Measurements from ENCODE around the gene DDB1. TPM values are rescaled to one million over a fixed set of nuclear protein-coding genes. Genes with fewer than 3 reads are reported as not detected.

DDB1 gene
- total RNA-seq, 2 donors from 2014 or later: 244 to 251 TPM

DNA sequence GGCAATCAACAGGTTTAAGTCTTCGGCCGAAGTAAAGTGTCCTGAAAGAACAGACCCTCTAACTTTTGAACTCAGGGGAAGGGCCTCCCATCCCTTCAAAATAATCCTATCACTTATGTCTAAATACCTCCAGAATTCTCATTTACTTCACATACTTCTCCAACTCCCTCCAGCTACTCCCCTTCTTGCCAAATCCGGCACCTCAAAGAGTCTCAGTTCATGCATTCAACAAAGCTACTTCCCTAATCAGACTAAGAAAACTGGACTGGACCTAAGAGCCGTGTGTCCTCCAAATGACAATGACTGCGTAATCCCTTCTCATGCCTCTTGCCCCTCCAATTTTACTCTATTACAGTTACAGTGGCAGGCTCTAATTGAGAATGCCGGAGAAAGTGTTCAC, 1.3 kb downstream of the DDB1 start:
- Histone ChIP-seq H3K9me3 (ENCODE audit: control insufficient read depth, low read length) (no peaks in the 10 kb centered on the region), H3K36me3 (ENCODE audit: control insufficient read depth, insufficient read depth, low read length) (peaks cover 40% of the 10 kb centered on the region), H3K27ac (ENCODE audit: low read depth, low read length) (no peak overlapping the region), H3K27me3 (ENCODE audit: control insufficient read depth, insufficient read depth, low read length, poor library complexity, severe bottlenecking) (no peaks in the 10 kb centered on the region), H3K4me1 (ENCODE audit: control insufficient read depth, insufficient read depth, low read length) (peaks cover 5% of the 10 kb centered on the region), H3K9ac (ENCODE audit: extremely low read depth, low read length, poor library complexity, severe bottlenecking) (peak overlapping the region; percentile 100), H3K4me3 (ENCODE audit: low read length) (peak overlapping the region; percentile 99)
- TF ChIP-seq, protein P1, sequence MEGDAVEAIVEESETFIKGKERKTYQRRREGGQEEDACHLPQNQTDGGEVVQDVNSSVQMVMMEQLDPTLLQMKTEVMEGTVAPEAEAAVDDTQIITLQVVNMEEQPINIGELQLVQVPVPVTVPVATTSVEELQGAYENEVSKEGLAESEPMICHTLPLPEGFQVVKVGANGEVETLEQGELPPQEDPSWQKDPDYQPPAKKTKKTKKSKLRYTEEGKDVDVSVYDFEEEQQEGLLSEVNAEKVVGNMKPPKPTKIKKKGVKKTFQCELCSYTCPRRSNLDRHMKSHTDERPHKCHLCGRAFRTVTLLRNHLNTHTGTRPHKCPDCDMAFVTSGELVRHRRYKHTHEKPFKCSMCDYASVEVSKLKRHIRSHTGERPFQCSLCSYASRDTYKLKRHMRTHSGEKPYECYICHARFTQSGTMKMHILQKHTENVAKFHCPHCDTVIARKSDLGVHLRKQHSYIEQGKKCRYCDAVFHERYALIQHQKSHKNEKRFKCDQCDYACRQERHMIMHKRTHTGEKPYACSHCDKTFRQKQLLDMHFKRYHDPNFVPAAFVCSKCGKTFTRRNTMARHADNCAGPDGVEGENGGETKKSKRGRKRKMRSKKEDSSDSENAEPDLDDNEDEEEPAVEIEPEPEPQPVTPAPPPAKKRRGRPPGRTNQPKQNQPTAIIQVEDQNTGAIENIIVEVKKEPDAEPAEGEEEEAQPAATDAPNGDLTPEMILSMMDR (conservative IDR thresholded peaks at IDR 0.05): no peak
- no peaks in the 10 kb centered on the region for H3K9me3 Mint-ChIP-seq
- peaks cover 17% of the 10 kb centered on the region for H3K4me1 Mint-ChIP-seq
- peak overlapping the region; percentile 99 for H3K27ac Mint-ChIP-seq
- WGBS, 2 experiments (ENCODE audit: insufficient coverage in 1 of 2, insufficient read length in 1 of 2): 90 to 93% methylated on average over 5 to 6 of the region's 6 CpGs
- H3K27me3 Mint-ChIP-seq (ENCODE audit: insufficient read depth): no peaks in the 10 kb centered on the region
- H3K36me3 Mint-ChIP-seq (ENCODE audit: low read depth): peaks cover 26% of the 10 kb centered on the region
- peak overlapping the region; percentile 97 for H3K4me3 Mint-ChIP-seq
- DNase-seq: no peak

DNA sequence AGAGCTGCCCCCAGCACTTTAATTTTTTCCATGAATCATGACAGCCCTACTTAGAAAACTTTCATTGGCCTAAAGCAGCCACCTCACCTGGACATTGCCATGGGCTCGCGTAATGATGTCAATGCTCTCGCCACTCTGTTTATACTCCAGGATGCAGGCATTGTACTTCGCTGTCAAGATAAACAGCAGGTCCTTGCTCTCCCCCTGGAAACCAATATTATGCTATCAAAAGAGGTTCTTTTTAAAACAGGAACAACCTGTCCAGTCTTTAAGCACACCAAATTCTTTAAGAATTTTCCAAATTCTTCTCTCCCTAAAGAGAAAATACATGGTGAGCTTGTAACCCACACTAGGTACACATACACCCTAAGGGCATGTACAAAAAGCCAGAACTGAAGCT, 3.0 kb downstream of the DDB1 start:
- H3K9ac ChIP-seq (ENCODE audit: extremely low read depth, low read length, poor library complexity, severe bottlenecking): no peak overlapping the region
- TF ChIP-seq, protein P1 (conservative IDR thresholded peaks at IDR 0.05): no peak
- H3K36me3 ChIP-seq (ENCODE audit: control insufficient read depth, insufficient read depth, low read length): peaks cover 53% of the 10 kb centered on the region
- Mint-ChIP-seq H3K27me3 (ENCODE audit: insufficient read depth) (no peaks in the 10 kb centered on the region), H3K4me1 (peaks cover 33% of the 10 kb centered on the region), H3K4me3 (no peak overlapping the region), H3K9me3 (no peaks in the 10 kb centered on the region), H3K36me3 (ENCODE audit: low read depth) (peaks cover 39% of the 10 kb centered on the region), H3K27ac (no peak overlapping the region)
- no peak overlapping the region for H3K4me3 ChIP-seq (ENCODE audit: low read length)
- 94 to 100% methylated on average over 4 of the region's 4 CpGs for WGBS, 2 experiments (ENCODE audit: insufficient coverage in 1 of 2, insufficient read length in 1 of 2)
- H3K27me3 ChIP-seq (ENCODE audit: control insufficient read depth, insufficient read depth, low read length, poor library complexity, severe bottlenecking): no peaks in the 10 kb centered on the region
- H3K4me1 ChIP-seq (ENCODE audit: control insufficient read depth, insufficient read depth, low read length): peaks cover 12% of the 10 kb centered on the region
- H3K9me3 ChIP-seq (ENCODE audit: control insufficient read depth, low read length): no peaks in the 10 kb centered on the region
- no peak overlapping the region for H3K27ac ChIP-seq (ENCODE audit: low read depth, low read length)
- no peak for DNase-seq

DNA sequence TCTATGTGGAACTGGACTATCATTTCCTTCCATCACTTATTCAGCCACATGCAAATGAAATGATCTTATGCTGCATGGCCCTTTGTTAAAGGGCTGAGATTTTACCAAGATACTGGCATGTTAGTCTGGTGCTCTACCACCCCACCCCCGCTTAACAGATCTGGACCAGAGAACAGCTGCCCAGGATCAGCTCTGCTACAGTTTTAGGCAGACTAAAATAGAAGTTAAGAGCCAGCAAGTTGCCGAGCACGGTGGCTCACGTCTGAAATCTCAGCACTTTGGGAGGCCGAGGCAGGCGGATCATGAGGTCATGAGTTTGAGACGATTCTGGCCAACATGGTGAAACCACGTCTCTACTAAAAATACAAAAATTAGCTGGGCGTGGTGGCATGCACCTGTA, 4.6 kb downstream of the DDB1 start:
- TF ChIP-seq, protein P1 (conservative IDR thresholded peaks at IDR 0.05): no peak
- peaks cover 7% of the 10 kb centered on the region for H3K4me1 ChIP-seq (ENCODE audit: control insufficient read depth, insufficient read depth, low read length)
- DNase-seq: no peak
- Mint-ChIP-seq H3K27me3 (ENCODE audit: insufficient read depth) (no peaks in the 10 kb centered on the region), H3K9me3 (no peaks in the 10 kb centered on the region), H3K36me3 (ENCODE audit: low read depth) (peaks cover 50% of the 10 kb centered on the region), H3K4me1 (peaks cover 26% of the 10 kb centered on the region), H3K27ac (no peak overlapping the region), H3K4me3 (no peak overlapping the region)
- no peak overlapping the region for H3K9ac ChIP-seq (ENCODE audit: extremely low read depth, low read length, poor library complexity, severe bottlenecking)
- no peaks in the 10 kb centered on the region for H3K9me3 ChIP-seq (ENCODE audit: control insufficient read depth, low read length)
- no peaks in the 10 kb centered on the region for H3K27me3 ChIP-seq (ENCODE audit: control insufficient read depth, insufficient read depth, low read length, poor library complexity, severe bottlenecking)
- peaks cover 64% of the 10 kb centered on the region for H3K36me3 ChIP-seq (ENCODE audit: control insufficient read depth, insufficient read depth, low read length)
- H3K27ac ChIP-seq (ENCODE audit: low read depth, low read length): no peak overlapping the region
- H3K4me3 ChIP-seq (ENCODE audit: low read length): no peak overlapping the region
- 95 to 96% methylated on average over 9 of the region's 9 CpGs for WGBS, 2 experiments (ENCODE audit: insufficient coverage in 1 of 2, insufficient read length in 1 of 2)
